Measurements from ENCODE around the gene TAMM41.
"Not testable (repeated sequence)": the region's sequence is repeated elsewhere in the genome, so short reads cannot be mapped to it uniquely, and the experiment has no call there.

- TF ChIP-seq, protein P1, sequence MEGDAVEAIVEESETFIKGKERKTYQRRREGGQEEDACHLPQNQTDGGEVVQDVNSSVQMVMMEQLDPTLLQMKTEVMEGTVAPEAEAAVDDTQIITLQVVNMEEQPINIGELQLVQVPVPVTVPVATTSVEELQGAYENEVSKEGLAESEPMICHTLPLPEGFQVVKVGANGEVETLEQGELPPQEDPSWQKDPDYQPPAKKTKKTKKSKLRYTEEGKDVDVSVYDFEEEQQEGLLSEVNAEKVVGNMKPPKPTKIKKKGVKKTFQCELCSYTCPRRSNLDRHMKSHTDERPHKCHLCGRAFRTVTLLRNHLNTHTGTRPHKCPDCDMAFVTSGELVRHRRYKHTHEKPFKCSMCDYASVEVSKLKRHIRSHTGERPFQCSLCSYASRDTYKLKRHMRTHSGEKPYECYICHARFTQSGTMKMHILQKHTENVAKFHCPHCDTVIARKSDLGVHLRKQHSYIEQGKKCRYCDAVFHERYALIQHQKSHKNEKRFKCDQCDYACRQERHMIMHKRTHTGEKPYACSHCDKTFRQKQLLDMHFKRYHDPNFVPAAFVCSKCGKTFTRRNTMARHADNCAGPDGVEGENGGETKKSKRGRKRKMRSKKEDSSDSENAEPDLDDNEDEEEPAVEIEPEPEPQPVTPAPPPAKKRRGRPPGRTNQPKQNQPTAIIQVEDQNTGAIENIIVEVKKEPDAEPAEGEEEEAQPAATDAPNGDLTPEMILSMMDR (IDR thresholded peaks at IDR 0.05): not testable (repeated sequence)
- not testable (repeated sequence) for TF ChIP-seq EP300, POLR2A (IDR thresholded peaks at IDR 0.05)
Observed at GRCh38 chr3:11862145-11862544, 15.5 kb upstream of the TAMM41 start.

Measured in gastroesophageal sphincter (tissue), 3 donors.